HCT116 (cell line): ENCODE results near the gene HECW1. TPM values are rescaled to one million over a fixed set of nuclear protein-coding genes. Genes with fewer than 3 reads are reported as not detected.

Experiments
- ELF1 ChIP-seq: IDR thresholded peaks from 2 replicates; pipeline ENCODE4 v1.6.1; 2012; ENCODE audit warnings: low read depth, borderline replicate concordance
- EZH2 ChIP-seq: fragments of 200-600 bp; sonication (generic); IDR thresholded peaks from 2 replicates; pipeline ENCODE4 v1.6.1; 2017; ENCODE audit warnings: antibody characterized with exemption, mixed run types
- SP1 ChIP-seq: IDR thresholded peaks from 2 replicates; pipeline ENCODE4 v1.6.1; 2012; ENCODE audit warnings: low read depth
- TCF7L2 ChIP-seq: IDR thresholded peaks from 2 replicates; pipeline ENCODE4 v1.7.0; 2011; ENCODE audit warnings: borderline replicate concordance, inconsistent platforms; ENCODE audit not compliant: insufficient read depth, insufficient read length; ENCODE audit errors: extremely low read depth
- ZNF274 ChIP-seq: fragments of 200-500 bp; sonication (Bioruptor generic); IDR thresholded peaks from 2 replicates; pipeline ENCODE4 v1.6.1; 2014; ENCODE audit warnings: mild to moderate bottlenecking, low read depth, low read length, inconsistent platforms
- total RNA-seq: library from RNA; stranded (reverse); gene quantifications from one replicate; pipeline ENCODE4 v1.2.1, GENCODE V29; 2021; ENCODE audit not compliant: unreplicated experiment
- TF ChIP-seq, protein P1 (sequence below): IDR thresholded peaks from 2 replicates; pipeline ENCODE4 v1.6.1; 2011; ENCODE audit warnings: mild to moderate bottlenecking, low read length, moderate library complexity; ENCODE audit not compliant: insufficient replicate concordance; ENCODE audit errors: extremely low read depth
- TF ChIP-seq, protein P2 (sequence below): IDR thresholded peaks from 2 replicates; pipeline ENCODE4 v1.6.1; 2012; ENCODE audit warnings: low read depth

The HECW1 gene
- total RNA-seq, 1 experiment from 2014 or later = 5.6 TPM

DNA sequence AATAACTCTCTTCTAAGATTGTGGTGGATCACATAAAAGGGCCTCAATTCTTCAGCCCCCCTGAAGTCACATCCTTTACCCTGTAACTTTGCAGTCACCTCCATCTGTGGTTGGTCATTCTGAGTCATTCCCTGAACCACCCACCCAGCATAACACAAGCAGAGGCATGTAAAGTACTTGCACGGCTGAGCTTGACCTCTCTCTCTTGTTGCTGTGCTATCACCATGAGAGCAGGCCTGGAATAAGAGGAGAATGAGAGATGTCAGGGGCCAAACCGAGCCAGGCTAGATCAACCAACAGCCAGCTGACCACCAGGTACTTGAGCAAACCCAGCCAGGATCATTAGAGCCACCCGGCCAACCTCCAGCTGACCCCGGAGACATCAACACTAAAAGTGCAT is 457.0 kb downstream of the HECW1 start (continued):
- TF ChIP-seq, protein P1, sequence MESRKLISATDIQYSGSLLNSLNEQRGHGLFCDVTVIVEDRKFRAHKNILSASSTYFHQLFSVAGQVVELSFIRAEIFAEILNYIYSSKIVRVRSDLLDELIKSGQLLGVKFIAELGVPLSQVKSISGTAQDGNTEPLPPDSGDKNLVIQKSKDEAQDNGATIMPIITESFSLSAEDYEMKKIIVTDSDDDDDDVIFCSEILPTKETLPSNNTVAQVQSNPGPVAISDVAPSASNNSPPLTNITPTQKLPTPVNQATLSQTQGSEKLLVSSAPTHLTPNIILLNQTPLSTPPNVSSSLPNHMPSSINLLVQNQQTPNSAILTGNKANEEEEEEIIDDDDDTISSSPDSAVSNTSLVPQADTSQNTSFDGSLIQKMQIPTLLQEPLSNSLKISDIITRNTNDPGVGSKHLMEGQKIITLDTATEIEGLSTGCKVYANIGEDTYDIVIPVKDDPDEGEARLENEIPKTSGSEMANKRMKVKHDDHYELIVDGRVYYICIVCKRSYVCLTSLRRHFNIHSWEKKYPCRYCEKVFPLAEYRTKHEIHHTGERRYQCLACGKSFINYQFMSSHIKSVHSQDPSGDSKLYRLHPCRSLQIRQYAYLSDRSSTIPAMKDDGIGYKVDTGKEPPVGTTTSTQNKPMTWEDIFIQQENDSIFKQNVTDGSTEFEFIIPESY = no peak
- TF ChIP-seq EZH2 (no peak), ZNF274 (no peak), TCF7L2 (no peak), SP1 (no peak), ELF1 (no peak)
- TF ChIP-seq, protein P2, sequence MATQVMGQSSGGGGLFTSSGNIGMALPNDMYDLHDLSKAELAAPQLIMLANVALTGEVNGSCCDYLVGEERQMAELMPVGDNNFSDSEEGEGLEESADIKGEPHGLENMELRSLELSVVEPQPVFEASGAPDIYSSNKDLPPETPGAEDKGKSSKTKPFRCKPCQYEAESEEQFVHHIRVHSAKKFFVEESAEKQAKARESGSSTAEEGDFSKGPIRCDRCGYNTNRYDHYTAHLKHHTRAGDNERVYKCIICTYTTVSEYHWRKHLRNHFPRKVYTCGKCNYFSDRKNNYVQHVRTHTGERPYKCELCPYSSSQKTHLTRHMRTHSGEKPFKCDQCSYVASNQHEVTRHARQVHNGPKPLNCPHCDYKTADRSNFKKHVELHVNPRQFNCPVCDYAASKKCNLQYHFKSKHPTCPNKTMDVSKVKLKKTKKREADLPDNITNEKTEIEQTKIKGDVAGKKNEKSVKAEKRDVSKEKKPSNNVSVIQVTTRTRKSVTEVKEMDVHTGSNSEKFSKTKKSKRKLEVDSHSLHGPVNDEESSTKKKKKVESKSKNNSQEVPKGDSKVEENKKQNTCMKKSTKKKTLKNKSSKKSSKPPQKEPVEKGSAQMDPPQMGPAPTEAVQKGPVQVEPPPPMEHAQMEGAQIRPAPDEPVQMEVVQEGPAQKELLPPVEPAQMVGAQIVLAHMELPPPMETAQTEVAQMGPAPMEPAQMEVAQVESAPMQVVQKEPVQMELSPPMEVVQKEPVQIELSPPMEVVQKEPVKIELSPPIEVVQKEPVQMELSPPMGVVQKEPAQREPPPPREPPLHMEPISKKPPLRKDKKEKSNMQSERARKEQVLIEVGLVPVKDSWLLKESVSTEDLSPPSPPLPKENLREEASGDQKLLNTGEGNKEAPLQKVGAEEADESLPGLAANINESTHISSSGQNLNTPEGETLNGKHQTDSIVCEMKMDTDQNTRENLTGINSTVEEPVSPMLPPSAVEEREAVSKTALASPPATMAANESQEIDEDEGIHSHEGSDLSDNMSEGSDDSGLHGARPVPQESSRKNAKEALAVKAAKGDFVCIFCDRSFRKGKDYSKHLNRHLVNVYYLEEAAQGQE = no peak
- TF ChIP-seq, all 23 proteins: peak for 3
